K562 (cell line): ENCODE measurements around the gene TBC1D10A. TPM values are rescaled to one million over a fixed set of nuclear protein-coding genes. Genes with fewer than 3 reads are reported as not detected.

Experiments
- ARID2 ChIP-seq: fragments of 450-650 bp; IDR thresholded peaks from 2 replicates; pipeline ENCODE4 v1.6.1; 2017; ENCODE audit warnings: antibody characterized with exemption, mild to moderate bottlenecking
- CAMTA2 ChIP-seq: fragments of 250-450 bp; sonication (Bioruptor Pico); conservative IDR thresholded peaks from 2 replicates; pipeline ENCODE4 v1.5.1; 2022
- CBFA2T2 ChIP-seq: fragments of 450-650 bp; conservative IDR thresholded peaks from 2 replicates; pipeline ENCODE4 v1.6.1; 2017; ENCODE audit warnings: mild to moderate bottlenecking
- ESRRA ChIP-seq: fragments of 450-650 bp; IDR thresholded peaks from 2 replicates; pipeline ENCODE4 v1.6.1; 2014; ENCODE audit warnings: low read depth, mild to moderate bottlenecking, moderate library complexity, borderline replicate concordance
- HSF4 ChIP-seq: fragments of 250-450 bp; sonication (Bioruptor Pico); IDR thresholded peaks from 2 replicates; pipeline ENCODE4 v2.1.2; 2022; ENCODE audit warnings: mild to moderate bottlenecking, moderate library complexity, borderline replicate concordance
- MBD2 ChIP-seq: sonication (generic); IDR thresholded peaks from 2 replicates; pipeline ENCODE4 v1.6.1; 2016; ENCODE audit warnings: low read depth, borderline replicate concordance
- MYNN ChIP-seq, 2 experiments: sonication (generic); formaldehyde crosslinking in 1 of 2; IDR thresholded peaks; 2 replicates each; pipeline versions ENCODE4 v1.5.0 to v1.6.1; 2016 to 2020; ENCODE audit warnings: antibody characterized with exemption in 1 of 2, missing genetic modification reagents in 1 of 2
- RBM22 ChIP-seq: fragments of 200-400 bp; formaldehyde crosslinking; IDR thresholded peaks from 2 replicates; pipeline ENCODE4 v1.6.1; 2018; ENCODE audit warnings: low read length, low read depth; ENCODE audit not compliant: poor library complexity, severe bottlenecking
- SP1 ChIP-seq: sonication (generic); formaldehyde crosslinking; IDR thresholded peaks from 2 replicates; pipeline ENCODE4 v1.8.1; 2022; ENCODE audit warnings: mild to moderate bottlenecking, missing genetic modification reagents
- ZNF143 ChIP-seq: sonication (generic); formaldehyde crosslinking; IDR thresholded peaks from 2 replicates; pipeline ENCODE4 v1.9.0; 2022; ENCODE audit warnings: mild to moderate bottlenecking, missing genetic modification reagents
- ZNF224 ChIP-seq: sonication (generic); formaldehyde crosslinking; IDR thresholded peaks from 2 replicates; pipeline ENCODE4 v1.8.0; 2022; ENCODE audit warnings: mild to moderate bottlenecking, missing genetic modification reagents
- ZNF316 ChIP-seq: fragments of 450-650 bp; IDR thresholded peaks from 2 replicates; pipeline ENCODE4 v1.6.1; 2016
- ZNF79 ChIP-seq: fragments of 250-450 bp; sonication (Bioruptor Pico); IDR thresholded peaks from 2 replicates; pipeline ENCODE4 v1.4.0; 2020; ENCODE audit warnings: low read depth, mild to moderate bottlenecking, moderate library complexity
- ZSCAN32 ChIP-seq: fragments of 450-650 bp; formaldehyde crosslinking; IDR thresholded peaks from 2 replicates; pipeline ENCODE4 v1.4.0; 2020; ENCODE audit warnings: mild to moderate bottlenecking, moderate library complexity
- polyA plus RNA-seq, 8 experiments: library from polyadenylated mRNA; depleted of rRNA in 4 of 8; stranded (reverse) in 5 of 8; unstranded in 3 of 8; fragments of >200 nt; fragmentation: Nextera tagmentation in 2 of 8; fragmentation: Illumina TruSeq in 1 of 8; extraction: Ambion mirVana in 2 of 8; extraction: Trizol in 1 of 8; gene quantifications; 2 replicates each; pipeline versions ENCODE4 v1.2.1 to v1.2.3, GENCODE V29; 2011 to 2014; ENCODE audit warnings: inconsistent platforms in 1 of 8, missing spikeins in 1 of 8
- total RNA-seq, 7 experiments: library from RNA; depleted of rRNA in 6 of 7; stranded (reverse); fragments of >200 nt in 6 of 7; fragmentation: Illumina TruSeq in 2 of 7; extraction: Trizol in 2 of 7; gene quantifications; 2 replicates each; pipeline versions ENCODE4 v1.2.1 to v1.2.3, GENCODE V29; 2011 to 2021; ENCODE audit warnings: low replicate concordance in 1 of 7
- TF ChIP-seq, protein P1 (sequence below), 2 experiments: fragments of 450-650 bp in 1 of 2; sonication (generic) in 1 of 2; formaldehyde crosslinking in 1 of 2; IDR thresholded peaks; 2 replicates each; pipeline versions ENCODE4 v1.7.1 to v1.9.0; 2016 to 2022; ENCODE audit warnings: inconsistent platforms in 1 of 2, mild to moderate bottlenecking in 1 of 2, missing genetic modification reagents in 1 of 2
- TF ChIP-seq, protein P2 (sequence below): fragments of 450-650 bp; IDR thresholded peaks from 2 replicates; pipeline ENCODE4 v1.6.1; 2016; ENCODE audit warnings: borderline replicate concordance

TBC1D10A gene
- total and polyA plus RNA-seq, 9 of the 15 experiments (the other 6 are each of a cell fraction or from before 2014, with no cell fraction given): 0.13 to 10.4 (median 4.6) TPM

DNA sequence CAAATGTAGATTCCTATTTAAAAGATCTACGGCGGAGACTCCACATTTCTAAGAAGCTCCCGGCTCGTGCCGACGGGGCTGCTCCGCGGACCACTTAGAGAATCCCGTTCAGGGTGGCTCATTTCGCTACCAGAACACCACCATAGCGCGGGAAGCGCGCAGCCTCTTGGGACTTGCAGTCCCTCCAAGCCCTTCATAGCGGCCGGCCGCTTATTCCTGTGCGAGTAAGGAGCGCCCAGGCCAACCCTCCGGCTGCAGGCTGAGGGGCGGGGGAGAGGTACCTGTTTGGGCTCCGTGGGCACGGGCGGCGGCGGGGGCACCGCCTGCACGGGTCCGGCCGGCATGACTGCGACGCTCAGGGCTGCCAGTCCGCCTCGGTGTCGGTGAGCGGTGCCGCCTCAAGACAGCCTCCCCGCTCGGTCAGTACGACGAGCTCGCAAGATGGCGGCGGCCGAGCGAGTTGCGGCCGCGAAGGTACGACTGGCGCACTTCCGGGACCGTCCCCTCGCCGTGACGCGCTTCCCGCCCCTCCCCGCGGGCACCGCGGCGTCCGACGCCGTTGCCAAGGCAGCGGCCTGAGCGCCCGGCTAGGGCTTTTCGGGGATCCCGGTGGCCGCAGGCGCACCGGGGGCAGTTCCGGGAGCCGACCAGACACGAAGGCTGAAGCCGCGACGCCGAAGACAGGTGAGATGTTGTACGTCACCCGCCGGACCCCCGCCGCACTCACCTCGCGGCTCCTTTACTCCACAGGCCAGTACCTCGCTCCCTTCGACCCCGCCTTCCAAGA lies 29.9 kb upstream of the TBC1D10A start, which contains the start of the genes CCDC157 and SF3A1 (continued):
- peak; percentile 86 for TF ChIP-seq RBM22
- TF ChIP-seq MYNN (IDR thresholded peaks at IDR 0.05): no peak
- TF ChIP-seq MYNN (CRISPR knock-in tag; IDR thresholded peaks at IDR 0.05): no peak
- TF ChIP-seq ZSCAN32 (CRISPR knock-in tag): no peak
- TF ChIP-seq, protein P1, sequence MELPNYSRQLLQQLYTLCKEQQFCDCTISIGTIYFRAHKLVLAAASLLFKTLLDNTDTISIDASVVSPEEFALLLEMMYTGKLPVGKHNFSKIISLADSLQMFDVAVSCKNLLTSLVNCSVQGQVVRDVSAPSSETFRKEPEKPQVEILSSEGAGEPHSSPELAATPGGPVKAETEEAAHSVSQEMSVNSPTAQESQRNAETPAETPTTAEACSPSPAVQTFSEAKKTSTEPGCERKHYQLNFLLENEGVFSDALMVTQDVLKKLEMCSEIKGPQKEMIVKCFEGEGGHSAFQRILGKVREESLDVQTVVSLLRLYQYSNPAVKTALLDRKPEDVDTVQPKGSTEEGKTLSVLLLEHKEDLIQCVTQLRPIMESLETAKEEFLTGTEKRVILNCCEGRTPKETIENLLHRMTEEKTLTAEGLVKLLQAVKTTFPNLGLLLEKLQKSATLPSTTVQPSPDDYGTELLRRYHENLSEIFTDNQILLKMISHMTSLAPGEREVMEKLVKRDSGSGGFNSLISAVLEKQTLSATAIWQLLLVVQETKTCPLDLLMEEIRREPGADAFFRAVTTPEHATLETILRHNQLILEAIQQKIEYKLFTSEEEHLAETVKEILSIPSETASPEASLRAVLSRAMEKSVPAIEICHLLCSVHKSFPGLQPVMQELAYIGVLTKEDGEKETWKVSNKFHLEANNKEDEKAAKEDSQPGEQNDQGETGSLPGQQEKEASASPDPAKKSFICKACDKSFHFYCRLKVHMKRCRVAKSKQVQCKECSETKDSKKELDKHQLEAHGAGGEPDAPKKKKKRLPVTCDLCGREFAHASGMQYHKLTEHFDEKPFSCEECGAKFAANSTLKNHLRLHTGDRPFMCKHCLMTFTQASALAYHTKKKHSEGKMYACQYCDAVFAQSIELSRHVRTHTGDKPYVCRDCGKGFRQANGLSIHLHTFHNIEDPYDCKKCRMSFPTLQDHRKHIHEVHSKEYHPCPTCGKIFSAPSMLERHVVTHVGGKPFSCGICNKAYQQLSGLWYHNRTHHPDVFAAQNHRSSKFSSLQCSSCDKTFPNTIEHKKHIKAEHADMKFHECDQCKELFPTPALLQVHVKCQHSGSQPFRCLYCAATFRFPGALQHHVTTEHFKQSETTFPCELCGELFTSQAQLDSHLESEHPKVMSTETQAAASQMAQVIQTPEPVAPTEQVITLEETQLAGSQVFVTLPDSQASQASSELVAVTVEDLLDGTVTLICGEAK (IDR thresholded peaks at IDR 0.05): peak; percentile 95
- TF ChIP-seq, protein P1 (CRISPR knock-in tag; IDR thresholded peaks at IDR 0.05): no peak
- no peak for TF ChIP-seq CAMTA2 (CRISPR knock-in tag)
- no peak for TF ChIP-seq SP1 (CRISPR knock-in tag)
- TF ChIP-seq, protein P2, sequence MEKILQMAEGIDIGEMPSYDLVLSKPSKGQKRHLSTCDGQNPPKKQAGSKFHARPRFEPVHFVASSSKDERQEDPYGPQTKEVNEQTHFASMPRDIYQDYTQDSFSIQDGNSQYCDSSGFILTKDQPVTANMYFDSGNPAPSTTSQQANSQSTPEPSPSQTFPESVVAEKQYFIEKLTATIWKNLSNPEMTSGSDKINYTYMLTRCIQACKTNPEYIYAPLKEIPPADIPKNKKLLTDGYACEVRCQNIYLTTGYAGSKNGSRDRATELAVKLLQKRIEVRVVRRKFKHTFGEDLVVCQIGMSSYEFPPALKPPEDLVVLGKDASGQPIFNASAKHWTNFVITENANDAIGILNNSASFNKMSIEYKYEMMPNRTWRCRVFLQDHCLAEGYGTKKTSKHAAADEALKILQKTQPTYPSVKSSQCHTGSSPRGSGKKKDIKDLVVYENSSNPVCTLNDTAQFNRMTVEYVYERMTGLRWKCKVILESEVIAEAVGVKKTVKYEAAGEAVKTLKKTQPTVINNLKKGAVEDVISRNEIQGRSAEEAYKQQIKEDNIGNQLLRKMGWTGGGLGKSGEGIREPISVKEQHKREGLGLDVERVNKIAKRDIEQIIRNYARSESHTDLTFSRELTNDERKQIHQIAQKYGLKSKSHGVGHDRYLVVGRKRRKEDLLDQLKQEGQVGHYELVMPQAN: peak; percentile 88
- TF ChIP-seq ZNF224: no peak
- no peak for TF ChIP-seq ZNF79 (CRISPR knock-in tag)
- peak; percentile 78 for TF ChIP-seq ZNF143
- TF ChIP-seq CBFA2T2: no peak
- TF ChIP-seq HSF4: no peak
- 0 out of 2 replicates have a peak, but pooled peaks have one; percentile 32 for TF ChIP-seq ESRRA
- TF ChIP-seq MBD2: peak; percentile 63; the same call in 1 of the 2 replicates
- TF ChIP-seq ZNF316: no peak
- TF ChIP-seq ARID2: no peak
